Breast epithelium (tissue), 3 donors: ENCODE data around the gene NECAP2.

Source experiments
- CTCF ChIP-seq, 3 donors: fragments of 450-650 bp; IDR thresholded peaks; one replicate each; pipeline ENCODE4 v1.5.1; 2016 to 2017; ENCODE audit warnings: antibody characterized with exemption in 3 of 3, mild to moderate bottlenecking in 3 of 3, moderate library complexity in 3 of 3
- POLR2A ChIP-seq: fragments of 450-650 bp; IDR thresholded peaks from one replicate; pipeline ENCODE4 v1.6.1; 2016; ENCODE audit warnings: antibody characterized with exemption, mild to moderate bottlenecking, moderate library complexity

GRCh38 chr1:16425125-16426025 is 15.1 kb upstream of the NECAP2 start:
- TF ChIP-seq CTCF (IDR thresholded peaks at IDR 0.05) (no peak), POLR2A (no peak)
